Islet precursor cell (in vitro differentiated cells): ENCODE measurements around the gene XRCC4.
"Not testable (repeated sequence)": the region's sequence is repeated elsewhere in the genome, so short reads cannot be mapped to it uniquely, and the experiment has no call there.

ENCODE experiments used
- DNase-seq: peaks from one replicate; pipeline ENCODE4 v3.0.0-alpha.2; 2018

Gene XRCC4

GRCh38 chr5:83118976-83119375 lies 41.6 kb downstream of the XRCC4 start:
- no peak for DNase-seq

DNA sequence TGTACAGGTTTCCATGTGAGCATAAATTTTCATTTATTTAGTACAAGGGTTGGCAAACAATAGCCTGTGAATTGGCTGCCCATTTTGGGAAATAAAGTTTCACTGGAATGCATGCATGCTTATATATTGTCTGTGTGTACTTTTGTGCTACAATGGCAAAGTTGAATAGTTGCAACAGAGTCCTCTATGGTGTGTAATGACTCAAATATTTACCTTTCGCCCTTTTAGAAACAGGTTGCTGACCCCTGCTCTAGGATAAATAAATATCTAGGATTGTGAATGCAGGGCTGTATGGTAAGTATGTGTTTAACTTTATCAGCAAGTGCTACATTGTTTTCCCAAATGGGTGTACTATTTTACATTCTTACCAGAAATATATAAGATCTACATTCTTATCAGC lies 47.2 kb downstream of the XRCC4 start:
- DNase-seq: no peak

- DNase-seq: no peak
Measured at GRCh38 chr5:83125560-83125959, 48.2 kb downstream of the XRCC4 start.

DNA sequence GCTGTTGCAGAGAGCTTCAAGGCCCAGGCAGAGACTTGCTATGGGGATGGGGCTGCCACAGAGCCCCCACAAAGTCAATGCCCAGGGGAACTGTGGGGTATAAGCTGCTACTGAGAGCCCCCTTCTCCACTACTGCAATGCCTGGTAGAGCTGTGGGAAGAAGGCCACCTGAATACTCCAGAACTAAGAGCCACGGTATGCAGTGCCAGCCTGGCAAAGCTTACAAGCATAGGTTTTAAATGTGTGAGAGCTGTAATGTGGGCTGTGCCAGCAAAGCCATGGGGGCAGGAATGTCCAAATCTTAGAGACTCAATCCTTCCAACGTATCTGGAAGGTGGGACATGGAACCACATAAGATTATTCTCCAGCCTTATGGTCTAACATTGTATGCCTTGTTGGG lies 49.2 kb downstream of the XRCC4 start:
- DNase-seq: no peak

DNA sequence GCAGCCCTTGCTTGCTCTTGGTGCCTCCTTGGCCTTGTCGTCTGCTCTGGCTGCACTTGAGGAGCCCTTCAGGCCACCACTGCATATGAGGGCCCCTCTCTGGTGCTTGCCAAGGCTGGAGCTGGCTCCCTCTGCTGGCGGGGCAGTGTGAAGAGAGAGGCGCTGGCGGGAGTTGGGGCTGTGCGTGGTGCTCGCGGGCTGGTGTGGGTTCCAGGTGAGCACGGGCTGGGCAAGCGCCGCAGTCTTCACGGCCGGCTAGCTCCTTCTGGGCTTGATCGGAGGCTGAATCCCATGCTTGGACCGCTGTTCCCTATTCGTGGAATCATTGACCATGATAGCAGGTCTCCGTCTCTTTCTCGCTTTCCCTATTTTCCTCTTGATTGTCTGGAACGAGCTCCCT lies 56.5 kb downstream of the XRCC4 start:
- no peak for DNase-seq

DNA sequence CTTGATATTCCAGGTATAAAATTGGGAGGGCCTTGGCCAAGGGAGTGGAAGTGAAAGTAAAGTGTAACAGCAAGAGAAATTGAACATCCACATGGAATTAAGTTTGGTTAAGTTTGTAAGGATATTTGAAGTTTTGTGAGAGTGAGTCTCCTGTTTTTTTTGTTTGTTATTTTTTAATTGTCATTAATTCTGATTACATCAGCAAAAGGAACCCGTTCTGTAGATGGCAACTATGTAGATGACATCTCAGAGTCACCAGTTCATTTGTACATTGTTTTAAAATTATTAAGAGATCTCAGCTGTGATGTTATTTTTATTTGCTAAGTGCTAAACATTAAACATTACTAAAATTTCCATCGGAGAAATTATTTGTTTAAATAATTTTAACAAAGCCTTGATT lies 65.2 kb downstream of the XRCC4 start:
- no peak for DNase-seq

DNA sequence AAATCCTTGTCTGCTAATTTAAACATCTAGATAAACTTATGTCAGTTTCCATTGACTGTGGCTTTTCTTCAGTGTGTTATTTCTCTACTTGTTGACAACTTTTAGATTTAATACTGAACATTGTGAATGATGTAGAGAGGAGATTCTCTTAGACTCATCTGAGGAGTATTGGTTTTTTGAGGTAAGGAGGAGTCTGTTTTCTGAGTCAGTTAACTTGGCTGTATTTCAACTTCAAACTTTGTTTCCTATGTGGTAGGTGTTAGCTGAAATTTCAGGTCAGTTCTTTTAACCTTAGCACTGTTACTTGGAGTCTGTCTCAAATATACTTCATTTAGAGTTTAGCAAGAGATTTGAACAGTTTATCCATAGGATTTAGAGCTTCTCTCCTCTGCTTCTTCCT lies 67.9 kb downstream of the XRCC4 start:
- DNase-seq: no peak

GRCh38 chr5:83145882-83146331 lies 68.6 kb downstream of the XRCC4 start:
- no peak for DNase-seq

- no peak for DNase-seq
Measured at GRCh38 chr5:83146441-83146840, 69.1 kb downstream of the XRCC4 start.

DNA sequence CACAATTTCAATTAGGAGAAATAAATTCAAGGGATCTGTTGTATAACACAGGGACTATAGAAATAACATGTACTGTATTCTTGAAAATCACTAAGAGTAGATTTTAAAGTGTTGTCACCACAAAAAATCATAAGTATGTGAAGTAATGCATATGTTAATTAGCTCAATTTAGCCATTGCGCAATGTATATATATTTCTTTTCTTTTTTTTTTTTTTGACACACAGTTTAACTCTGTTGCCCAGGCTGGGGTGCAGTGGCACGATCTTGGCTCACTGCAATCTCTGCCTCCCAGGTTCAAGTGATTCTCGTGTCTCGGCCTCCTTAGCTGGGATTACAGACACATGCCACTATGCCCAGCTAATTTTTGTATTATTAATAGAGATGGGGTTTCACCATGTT lies 70.2 kb downstream of the XRCC4 start:
- DNase-seq: no peak

DNA sequence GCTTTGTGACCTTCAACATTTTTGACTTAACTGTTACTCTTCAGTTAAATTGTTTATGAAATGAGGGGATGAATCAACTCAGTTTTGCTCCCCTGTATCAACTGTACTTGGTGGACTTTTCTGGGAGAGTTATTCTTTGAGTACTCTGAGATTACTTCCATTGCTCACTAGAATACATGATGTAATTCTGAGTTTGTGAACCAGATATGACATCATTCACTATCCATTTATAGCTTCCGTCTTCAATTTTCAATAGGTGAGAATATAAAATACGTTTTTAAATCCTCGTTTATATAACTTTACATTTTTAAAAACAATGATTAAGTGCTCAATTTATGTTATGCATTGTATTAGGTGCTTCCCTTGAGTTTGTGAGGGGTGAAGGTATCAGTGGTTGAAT lies 71.0 kb downstream of the XRCC4 start:
- DNase-seq: no peak

GRCh38 chr5:83149671-83150070 lies 72.3 kb downstream of the XRCC4 start:
- no peak for DNase-seq

DNA sequence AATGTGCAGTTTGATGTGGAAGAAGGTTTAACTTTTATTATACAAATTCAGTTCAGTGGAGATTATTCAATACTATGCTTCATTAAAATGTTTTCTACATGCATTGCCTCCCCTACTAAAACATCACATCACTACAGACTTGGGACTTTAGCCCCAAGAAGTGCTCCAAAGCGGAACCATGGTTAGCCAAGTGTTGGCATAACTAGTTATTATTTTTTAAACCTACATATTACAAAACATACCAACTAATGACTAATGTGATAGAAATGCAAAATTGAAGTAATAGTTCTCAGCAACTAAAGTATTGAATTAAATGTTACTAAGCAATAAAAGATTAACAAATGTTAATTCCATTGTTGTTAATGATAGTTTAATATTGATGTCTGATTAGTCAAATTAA lies 74.5 kb downstream of the XRCC4 start:
- no peak for DNase-seq

GRCh38 chr5:83152996-83153395 lies 75.6 kb downstream of the XRCC4 start:
- not testable (repeated sequence) for DNase-seq

DNA sequence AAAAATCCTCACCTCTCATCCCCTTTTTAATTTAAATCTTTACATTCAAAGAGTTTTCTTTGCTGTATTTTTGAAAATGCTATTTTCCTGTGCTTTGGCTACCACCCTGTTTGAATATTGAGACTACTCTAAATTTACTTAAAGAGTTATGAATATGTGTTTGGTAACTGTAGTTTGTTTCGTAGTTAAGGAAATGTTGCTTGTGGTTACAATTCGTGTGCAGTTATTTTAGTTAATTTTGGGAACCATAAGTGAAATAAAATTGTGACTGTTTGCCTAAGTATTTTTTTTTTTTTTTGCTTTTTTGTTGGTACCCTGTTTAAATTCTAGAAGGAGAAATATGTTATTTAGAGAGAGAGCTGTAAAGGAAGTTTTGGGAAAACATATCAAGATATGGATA lies 78.7 kb downstream of the XRCC4 start:
- DNase-seq: no peak

- no peak for DNase-seq
Measured at GRCh38 chr5:83157163-83157562, 79.8 kb downstream of the XRCC4 start.

- no peak for DNase-seq
Measured at GRCh38 chr5:83162601-83163000, 85.3 kb downstream of the XRCC4 start.

- no peak for DNase-seq
Measured at GRCh38 chr5:83167538-83167937, 90.2 kb downstream of the XRCC4 start.

GRCh38 chr5:83169571-83170337 lies 92.4 kb downstream of the XRCC4 start:
- DNase-seq: no peak

DNA sequence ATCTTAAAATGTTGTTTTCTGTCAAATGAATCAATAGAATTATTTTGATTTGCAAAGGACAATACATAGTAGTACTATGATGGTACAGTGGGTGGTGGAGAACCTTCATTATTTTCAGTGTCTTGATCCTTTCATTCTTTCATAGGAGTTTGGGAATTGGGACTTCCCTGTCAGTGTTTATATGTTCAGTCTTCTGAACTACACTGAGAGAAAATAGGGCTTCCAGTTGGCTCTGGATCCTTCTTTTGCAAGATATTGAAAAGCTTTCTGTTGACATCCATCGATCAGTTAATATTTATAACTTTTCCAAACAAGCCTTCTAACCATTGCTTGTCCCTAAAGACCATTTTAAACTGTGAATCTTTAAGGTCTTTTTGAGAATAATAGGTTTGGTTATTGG lies 94.7 kb downstream of the XRCC4 start:
- no peak for DNase-seq

- DNase-seq: no peak
Measured at GRCh38 chr5:83172655-83173054, 95.3 kb downstream of the XRCC4 start.

DNA sequence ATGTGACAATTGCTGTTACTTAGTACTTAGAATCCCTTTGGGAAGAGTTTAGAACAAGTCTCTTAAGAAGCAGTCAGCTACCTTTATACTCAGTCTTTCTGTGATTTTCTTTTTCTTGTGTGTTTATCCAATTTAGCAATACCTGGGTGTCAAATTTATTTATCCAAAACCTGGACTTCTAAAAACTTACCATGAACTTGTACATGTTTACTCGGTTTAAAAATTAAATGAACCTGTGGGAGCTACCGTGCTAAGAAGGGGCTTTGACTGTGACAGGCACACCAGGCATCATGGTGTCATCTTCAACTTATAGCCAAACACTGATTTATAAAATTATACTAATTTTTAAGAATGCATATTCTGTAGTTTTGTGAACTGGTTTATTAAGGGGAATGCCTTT lies 96.5 kb downstream of the XRCC4 start:
- no peak for DNase-seq

- DNase-seq: no peak
Measured at GRCh38 chr5:83177803-83178202, 100.5 kb downstream of the XRCC4 start.

- DNase-seq: no peak
Measured at GRCh38 chr5:83179966-83180365, 102.6 kb downstream of the XRCC4 start.

DNA sequence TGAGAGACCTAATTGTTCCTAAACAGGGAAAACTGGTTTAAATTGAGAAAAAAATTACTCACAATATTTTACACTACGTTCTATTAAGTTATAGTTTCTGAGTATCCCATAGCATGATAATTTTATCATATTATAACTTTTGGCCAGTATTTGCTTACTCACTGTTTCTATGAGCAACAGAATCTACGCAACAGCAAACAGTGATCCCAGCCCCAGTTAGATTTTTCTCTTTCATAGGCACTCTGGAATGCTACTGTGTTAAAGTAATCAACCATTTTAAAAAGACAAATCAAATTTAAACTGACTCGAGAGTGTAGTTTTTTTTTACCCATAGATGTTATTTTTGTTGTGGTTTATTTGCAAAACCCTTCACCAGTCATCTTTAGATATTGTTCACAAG lies 107.2 kb downstream of the XRCC4 start:
- no peak for DNase-seq
